Measurements from ENCODE around the gene DENND4C.

GRCh38 chr9:19185191-19185590 lies 45.3 kb upstream of the DENND4C start:
- TF ChIP-seq CTCF (conservative IDR thresholded peaks at IDR 0.05 in 1 of 2, IDR thresholded peaks at IDR 0.05 in 1 of 2; ENCODE audit: low read depth in 1 of 2, low read length in 2 of 2) = no peak
- TF ChIP-seq EZH2 (IDR thresholded peaks at IDR 0.05; ENCODE audit: low read length, missing control alignments) = no peak

All from fibroblast of lung (primary cell).